IMR-90 (cell line): ENCODE data around the gene ADARB2. TPM values are rescaled to one million over a fixed set of nuclear protein-coding genes. Genes with fewer than 3 reads are reported as not detected.

Source experiments
- ATAC-seq: fragments of 200-7000 bp; cut with Tn5 transposase; 2 replicates; pipeline ENCODE4 v1.9.1; 2020; ENCODE audit warnings: low read depth, mild to moderate bottlenecking, moderate library complexity
- BruUV-seq: library from RNA; stranded (reverse); fragments of 400-500 nt; replicated peaks from 2 replicates; lab custom pipeline; 2021; lab: Mats Ljungman, UMichigan
- CTCF ChIA-PET: fragments of 300-600 bp; formaldehyde crosslinking; extraction: SDS; loops from one replicate; lab custom pipeline; 2021; ENCODE audit warnings: antibody characterized with exemption; lab: Yijun Ruan, JAX
- POLR2A ChIA-PET: fragments of 300-600 bp; sonication (Branson Sonifier 250); formaldehyde crosslinking; loops from one replicate; lab custom pipeline; 2022; ENCODE audit warnings: antibody characterized with exemption; ENCODE audit not compliant: unreplicated experiment; lab: Charles Lee
- DNase-seq: peaks from one replicate; pipeline ENCODE4 v3.0.0; 2013
- H2AFZ ChIP-seq: replicated peaks from 2 replicates; pipeline ENCODE3; 2013; ENCODE audit warnings: low read length, mild to moderate bottlenecking; ENCODE audit not compliant: poor library complexity
- H2AK5ac ChIP-seq: 2 replicates; pipeline ENCODE4 v1.6.1; 2013; ENCODE audit warnings: low read depth, low read length, inconsistent platforms
- H2AK9ac ChIP-seq: replicated peaks from 2 replicates; pipeline ENCODE3; 2013; ENCODE audit warnings: mild to moderate bottlenecking, low read depth, low read length, moderate library complexity; ENCODE audit not compliant: poor library complexity
- H2BK120ac ChIP-seq: 2 replicates; pipeline ENCODE4 v1.6.1; 2013; ENCODE audit warnings: low read depth, low read length, inconsistent platforms
- H2BK15ac ChIP-seq: 3 replicates; pipeline ENCODE4 v1.6.1; 2013; ENCODE audit warnings: low read depth, low read length, inconsistent platforms
- H2BK20ac ChIP-seq: 2 replicates; pipeline ENCODE4 v1.6.1; 2013; ENCODE audit warnings: low read depth, mild to moderate bottlenecking, inconsistent platforms, low read length, moderate library complexity
- H2BK5ac ChIP-seq: 2 replicates; pipeline ENCODE4 v1.6.1; 2013; ENCODE audit warnings: mild to moderate bottlenecking, low read depth, low read length, inconsistent platforms; ENCODE audit not compliant: poor library complexity, severe bottlenecking
- H3K14ac ChIP-seq: replicated peaks from 2 replicates; pipeline ENCODE4 v1.6.1; 2013; ENCODE audit warnings: low read depth, low read length, inconsistent platforms
- H3K18ac ChIP-seq: 2 replicates; pipeline ENCODE4 v1.6.1; 2013; ENCODE audit warnings: low read depth, low read length, control low read depth
- H3K23ac ChIP-seq: 2 replicates; pipeline ENCODE4 v1.6.1; 2013; ENCODE audit warnings: low read depth, low read length, inconsistent platforms
- H3K27ac ChIP-seq: 2 replicates; pipeline ENCODE4 v1.5.1; 2013; ENCODE audit warnings: mild to moderate bottlenecking, control low read depth, low read length; ENCODE audit not compliant: insufficient read depth
- H3K27me3 ChIP-seq: 2 replicates; pipeline ENCODE4 v1.6.1; 2013; ENCODE audit warnings: low read length; ENCODE audit not compliant: control insufficient read depth, insufficient read depth
- H3K36me3 ChIP-seq: 2 replicates; pipeline ENCODE4 v1.6.1; 2013; ENCODE audit warnings: low read length, mixed read lengths; ENCODE audit not compliant: control insufficient read depth, insufficient read depth
- H3K4ac ChIP-seq: 2 replicates; pipeline ENCODE4 v1.6.1; 2013; ENCODE audit warnings: low read depth, low read length, inconsistent platforms
- H3K4me1 ChIP-seq: 2 replicates; pipeline ENCODE4 v1.6.1; 2013; ENCODE audit warnings: low read length, mixed read lengths; ENCODE audit not compliant: control insufficient read depth, insufficient read depth
- H3K4me2 ChIP-seq: 2 replicates; pipeline ENCODE4 v1.6.1; 2013; ENCODE audit warnings: low read depth, mild to moderate bottlenecking, control low read depth, low read length, moderate library complexity
- H3K4me3 ChIP-seq: 2 replicates; pipeline ENCODE4 v1.5.1; 2013; ENCODE audit warnings: low read depth, mild to moderate bottlenecking, control low read depth, low read length, moderate library complexity; ENCODE audit not compliant: insufficient read depth
- H3K56ac ChIP-seq: 2 replicates; pipeline ENCODE4 v1.6.1; 2013; ENCODE audit warnings: low read length, inconsistent platforms; ENCODE audit not compliant: insufficient read depth; ENCODE audit errors: extremely low read depth
- H3K79me1 ChIP-seq, 2 experiments: 2 replicates each; pipeline ENCODE4 v1.6.1; 2013; ENCODE audit warnings: low read length in 2 of 2, inconsistent platforms in 1 of 2, low read depth in 1 of 2
- H3K9ac ChIP-seq: 2 replicates; pipeline ENCODE4 v1.6.1; 2013; ENCODE audit warnings: low read depth, low read length, control low read depth
- H3K9me1 ChIP-seq: 2 replicates; pipeline ENCODE4 v1.6.1; 2013; ENCODE audit warnings: low read length, inconsistent platforms; ENCODE audit not compliant: insufficient read depth
- H3K9me3 ChIP-seq: 2 replicates; pipeline ENCODE4 v1.6.1; 2013; ENCODE audit warnings: low read length; ENCODE audit not compliant: control insufficient read depth, insufficient read depth
- H4K20me1 ChIP-seq: 2 replicates; pipeline ENCODE4 v1.6.1; 2013; ENCODE audit warnings: low read length, inconsistent platforms; ENCODE audit not compliant: insufficient read depth
- H4K5ac ChIP-seq: 2 replicates; pipeline ENCODE4 v1.6.1; 2013; ENCODE audit warnings: mild to moderate bottlenecking, low read depth, low read length, control low read depth
- H4K8ac ChIP-seq, 2 experiments: 2 replicates each; pipeline ENCODE4 v1.6.1; 2013; ENCODE audit warnings: low read depth in 2 of 2, low read length in 2 of 2, control low read depth in 1 of 2, inconsistent platforms in 1 of 2
- H4K91ac ChIP-seq: 2 replicates; pipeline ENCODE4 v1.6.1; 2013; ENCODE audit warnings: low read depth, low read length, inconsistent platforms; ENCODE audit not compliant: insufficient read depth
- BHLHE40 ChIP-seq: fragments of 150-350 bp; IDR thresholded peaks from 2 replicates; pipeline ENCODE4 v1.6.1; 2016; ENCODE audit warnings: mild to moderate bottlenecking, low read depth, low read length
- CEBPB ChIP-seq: IDR thresholded peaks from 2 replicates; pipeline ENCODE4 v1.6.1; 2012; ENCODE audit warnings: low read depth, low read length, improper control_type of control experiment
- CHD1 ChIP-seq: IDR thresholded peaks from 2 replicates; pipeline ENCODE4 v1.6.1; 2012; ENCODE audit warnings: low read depth, low read length, improper control_type of control experiment
- FOS ChIP-seq: fragments of 150-350 bp; IDR thresholded peaks from 2 replicates; pipeline ENCODE4 v1.6.1; 2016; ENCODE audit warnings: low read depth, low read length
- MAFK ChIP-seq: IDR thresholded peaks from 2 replicates; pipeline ENCODE4 v1.6.1; 2012; ENCODE audit warnings: low read depth, low read length, improper control_type of control experiment
- MAZ ChIP-seq: IDR thresholded peaks from 2 replicates; pipeline ENCODE4 v1.6.1; 2012; ENCODE audit warnings: low read depth, mild to moderate bottlenecking, low read length, improper control_type of control experiment, moderate library complexity, borderline replicate concordance
- MXI1 ChIP-seq: IDR thresholded peaks from 2 replicates; pipeline ENCODE4 v1.6.1; 2012; ENCODE audit warnings: low read depth, mild to moderate bottlenecking, low read length, moderate library complexity, borderline replicate concordance
- NFE2L2 ChIP-seq: fragments of 150-350 bp; IDR thresholded peaks from 2 replicates; pipeline ENCODE4 v1.6.1; 2016; ENCODE audit warnings: low read depth, mild to moderate bottlenecking, low read length
- POLR2A ChIP-seq: IDR thresholded peaks from 2 replicates; pipeline ENCODE4 v1.6.1; 2012; ENCODE audit warnings: mild to moderate bottlenecking, low read depth, low read length
- RAD21 ChIP-seq: IDR thresholded peaks from 2 replicates; pipeline ENCODE4 v1.6.1; 2012; ENCODE audit warnings: low read length, improper control_type of control experiment
- RCOR1 ChIP-seq: IDR thresholded peaks from 2 replicates; pipeline ENCODE4 v1.6.1; 2012; ENCODE audit warnings: mild to moderate bottlenecking, low read length, improper control_type of control experiment; ENCODE audit not compliant: insufficient replicate concordance
- RFX5 ChIP-seq: IDR thresholded peaks from 2 replicates; pipeline ENCODE4 v1.8.0; 2012; ENCODE audit warnings: low read depth, mild to moderate bottlenecking, low read length, moderate library complexity
- SMC3 ChIP-seq: fragments of 150-350 bp; IDR thresholded peaks from 2 replicates; pipeline ENCODE4 v1.6.1; 2016; ENCODE audit warnings: low read depth, mild to moderate bottlenecking, antibody characterized with exemption, low read length, moderate library complexity
- WGBS, 2 experiments: methylation state at CpG; one replicate each; pipeline versions ENCODE4 v1.1.5 to v1.1.7; 2013; ENCODE audit warnings: missing lambda C conversion rate in 2 of 2; ENCODE audit not compliant: insufficient read length in 1 of 2; ENCODE audit errors: extremely low coverage in 2 of 2; 5-methylcytosine and 5-hydroxymethylcytosine counted together
- dilution Hi-C: fragments of 300-500 bp; cut with HindIII; formaldehyde crosslinking; loops from one replicate; pipeline ENCODE4 v1.14.3; 2018; ENCODE audit warnings: low sequenced_read_pairs; ENCODE audit not compliant: unreplicated experiment
- in situ Hi-C: fragments of 300-500 bp; cut with MboI; formaldehyde crosslinking; loops from 3 replicates; pipeline ENCODE4 v1.14.3; 2019; ENCODE audit warnings: low sequenced_read_pairs, inconsistent platforms, mixed read lengths
- intact Hi-C: fragments of 100-400 bp; cut with micrococcal nuclease; formaldehyde crosslinking; loops from 2 replicates; pipeline ENCODE4 v1.10.0; 2022
- polyA plus RNA-seq, 3 experiments: library from polyadenylated mRNA; depleted of rRNA; stranded (reverse); fragments of >200 nt; gene quantifications; 2 replicates each; pipeline ENCODE4 v1.2.3, GENCODE V29; 2012; ENCODE audit warnings: low replicate concordance in 1 of 3
- total RNA-seq: library from RNA; depleted of rRNA; stranded (reverse); fragments of >200 nt; gene quantifications from 2 replicates; pipeline ENCODE4 v1.2.3, GENCODE V29; 2012
- TF ChIP-seq, protein P1 (sequence below): fragments of 150-350 bp; IDR thresholded peaks from 2 replicates; pipeline ENCODE4 v1.6.1; 2017; ENCODE audit warnings: mild to moderate bottlenecking, antibody characterized with exemption, low read length, low read depth
- TF ChIP-seq, protein P2 (sequence below): fragments of 150-350 bp; IDR thresholded peaks from 2 replicates; pipeline ENCODE4 v1.6.1; 2016; ENCODE audit warnings: low read depth, mild to moderate bottlenecking, low read length, moderate library complexity, borderline replicate concordance
- TF ChIP-seq, protein P3 (sequence below): conservative IDR thresholded peaks from 2 replicates; pipeline ENCODE4 v1.5.1; 2012; ENCODE audit warnings: mild to moderate bottlenecking, low read depth, low read length, improper control_type of control experiment

Gene ADARB2
- total and polyA plus RNA-seq, 2 of the 4 experiments (the other 2 are of a cell fraction), result not detected

DNA sequence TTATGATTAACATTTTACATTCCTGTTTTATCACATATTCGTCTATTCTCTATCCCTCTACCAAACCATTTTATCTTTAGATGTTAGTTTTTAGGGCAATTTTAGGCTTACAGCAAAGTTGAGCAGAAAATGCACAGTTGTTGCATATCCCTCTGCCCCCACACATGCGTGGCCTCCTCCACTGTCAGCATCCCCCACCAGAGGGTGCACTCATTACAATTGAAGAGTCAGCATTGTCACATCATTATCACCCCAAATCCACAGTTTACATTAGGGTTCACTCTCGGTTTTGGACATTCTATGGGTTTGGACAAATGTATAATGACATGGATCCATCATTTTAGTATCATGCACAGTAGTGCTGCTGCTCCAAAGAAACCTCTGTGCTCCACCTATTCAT, 594.7 kb downstream of the ADARB2 start:
- no peak overlapping the region for H3K4me3 ChIP-seq
- H3K23ac ChIP-seq, result no peak overlapping the region
- ATAC-seq (no peak), DNase-seq (no peak)
- no peak overlapping the region for H4K91ac ChIP-seq
- no peak overlapping the region for H2BK20ac ChIP-seq
- H3K27me3 ChIP-seq, result no peaks in the 10 kb centered on the region; the same call in 1 of the 2 replicates
- H3K56ac ChIP-seq, result no peak overlapping the region
- no peak overlapping the region for H3K4me2 ChIP-seq
- H3K27ac ChIP-seq, result no peak overlapping the region
- no peak overlapping the region for H3K4ac ChIP-seq
- H3K18ac ChIP-seq, result no peak overlapping the region
- 100% methylated on average over 1 of the region's 3 CpGs; no CpG with 5 or more reads in 1 of the 2 experiments for WGBS, 2 experiments
- dilution Hi-C loops, result no loop called here
- H2BK15ac ChIP-seq, result no peak overlapping the region
- H3K9me3 ChIP-seq, result peaks cover 8% of the 10 kb centered on the region
- no peak overlapping the region for H2BK5ac ChIP-seq
- H3K4me1 ChIP-seq, result no peaks in the 10 kb centered on the region
- no peak overlapping the region for H2AK5ac ChIP-seq
- intact Hi-C loops, result no loop called here
- in situ Hi-C loops, result no loop called here
- CTCF ChIA-PET, result no interaction called here
- POLR2A ChIA-PET, result no interaction called here
- TF ChIP-seq MAFK, result no peak
- no peak for TF ChIP-seq CEBPB
- TF ChIP-seq POLR2A, result no peak
- TF ChIP-seq RFX5, result no peak
- no peak for TF ChIP-seq SMC3
- TF ChIP-seq BHLHE40, result no peak
- TF ChIP-seq CHD1, result no peak
- TF ChIP-seq, protein P1, sequence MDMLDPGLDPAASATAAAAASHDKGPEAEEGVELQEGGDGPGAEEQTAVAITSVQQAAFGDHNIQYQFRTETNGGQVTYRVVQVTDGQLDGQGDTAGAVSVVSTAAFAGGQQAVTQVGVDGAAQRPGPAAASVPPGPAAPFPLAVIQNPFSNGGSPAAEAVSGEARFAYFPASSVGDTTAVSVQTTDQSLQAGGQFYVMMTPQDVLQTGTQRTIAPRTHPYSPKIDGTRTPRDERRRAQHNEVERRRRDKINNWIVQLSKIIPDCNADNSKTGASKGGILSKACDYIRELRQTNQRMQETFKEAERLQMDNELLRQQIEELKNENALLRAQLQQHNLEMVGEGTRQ, result no peak
- TF ChIP-seq FOS, result no peak
- TF ChIP-seq MXI1, result no peak
- TF ChIP-seq, protein P2, sequence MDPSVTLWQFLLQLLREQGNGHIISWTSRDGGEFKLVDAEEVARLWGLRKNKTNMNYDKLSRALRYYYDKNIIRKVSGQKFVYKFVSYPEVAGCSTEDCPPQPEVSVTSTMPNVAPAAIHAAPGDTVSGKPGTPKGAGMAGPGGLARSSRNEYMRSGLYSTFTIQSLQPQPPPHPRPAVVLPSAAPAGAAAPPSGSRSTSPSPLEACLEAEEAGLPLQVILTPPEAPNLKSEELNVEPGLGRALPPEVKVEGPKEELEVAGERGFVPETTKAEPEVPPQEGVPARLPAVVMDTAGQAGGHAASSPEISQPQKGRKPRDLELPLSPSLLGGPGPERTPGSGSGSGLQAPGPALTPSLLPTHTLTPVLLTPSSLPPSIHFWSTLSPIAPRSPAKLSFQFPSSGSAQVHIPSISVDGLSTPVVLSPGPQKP, result no peak
- TF ChIP-seq RAD21, result no peak
- TF ChIP-seq, protein P3, sequence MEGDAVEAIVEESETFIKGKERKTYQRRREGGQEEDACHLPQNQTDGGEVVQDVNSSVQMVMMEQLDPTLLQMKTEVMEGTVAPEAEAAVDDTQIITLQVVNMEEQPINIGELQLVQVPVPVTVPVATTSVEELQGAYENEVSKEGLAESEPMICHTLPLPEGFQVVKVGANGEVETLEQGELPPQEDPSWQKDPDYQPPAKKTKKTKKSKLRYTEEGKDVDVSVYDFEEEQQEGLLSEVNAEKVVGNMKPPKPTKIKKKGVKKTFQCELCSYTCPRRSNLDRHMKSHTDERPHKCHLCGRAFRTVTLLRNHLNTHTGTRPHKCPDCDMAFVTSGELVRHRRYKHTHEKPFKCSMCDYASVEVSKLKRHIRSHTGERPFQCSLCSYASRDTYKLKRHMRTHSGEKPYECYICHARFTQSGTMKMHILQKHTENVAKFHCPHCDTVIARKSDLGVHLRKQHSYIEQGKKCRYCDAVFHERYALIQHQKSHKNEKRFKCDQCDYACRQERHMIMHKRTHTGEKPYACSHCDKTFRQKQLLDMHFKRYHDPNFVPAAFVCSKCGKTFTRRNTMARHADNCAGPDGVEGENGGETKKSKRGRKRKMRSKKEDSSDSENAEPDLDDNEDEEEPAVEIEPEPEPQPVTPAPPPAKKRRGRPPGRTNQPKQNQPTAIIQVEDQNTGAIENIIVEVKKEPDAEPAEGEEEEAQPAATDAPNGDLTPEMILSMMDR, result no peak
- TF ChIP-seq RCOR1, result no peak
- TF ChIP-seq MAZ, result no peak
- TF ChIP-seq NFE2L2, result no peak
- H3K9ac ChIP-seq, result no peak overlapping the region
- H4K8ac ChIP-seq, result no peak overlapping the region
- no peak overlapping the region for H2BK120ac ChIP-seq
- no peaks in the 10 kb centered on the region for H3K9me1 ChIP-seq
- H2AK9ac ChIP-seq, result no peak overlapping the region
- H3K36me3 ChIP-seq, result no peaks in the 10 kb centered on the region
- no TSS peak for BruUV-seq
- no peak overlapping the region for H4K5ac ChIP-seq
- no peaks in the 10 kb centered on the region for H4K20me1 ChIP-seq
- no peak overlapping the region for H2AFZ ChIP-seq
- H3K14ac ChIP-seq, result no peak overlapping the region
- no peaks in the 10 kb centered on the region for H3K79me1 ChIP-seq
